HepG2 (cell line): Measurements from ENCODE around the gene GALNT1.

Experiments
- HBP1 ChIP-seq: IDR thresholded peaks from 2 replicates; pipeline ENCODE4 v1.6.1; 2016; ENCODE audit warnings: low read depth, control low read depth
- KLF13 ChIP-seq: sonication (generic); formaldehyde crosslinking; IDR thresholded peaks from 2 replicates; pipeline ENCODE4 v1.4.0; 2020; ENCODE audit warnings: mild to moderate bottlenecking, missing genetic modification reagents
- PLRG1 ChIP-seq: fragments of 450-650 bp; conservative IDR thresholded peaks from 2 replicates; pipeline ENCODE4 v1.6.1; 2016
- SP1 ChIP-seq, 2 experiments: fragments of 450-650 bp in 1 of 2; sonication (generic) in 1 of 2; formaldehyde crosslinking in 1 of 2; IDR thresholded peaks; 2 replicates each; pipeline versions ENCODE4 v1.4.0 to v1.6.1; 2016 to 2020; ENCODE audit warnings: missing genetic modification reagents in 1 of 2
- SRSF4 ChIP-seq: fragments of 200-400 bp; formaldehyde crosslinking; IDR thresholded peaks from one replicate; pipeline ENCODE4 v1.6.1; 2018; ENCODE audit warnings: mild to moderate bottlenecking, low read depth, low read length, moderate library complexity; ENCODE audit not compliant: poor library complexity, severe bottlenecking
- ZHX1 ChIP-seq: sonication (generic); formaldehyde crosslinking; IDR thresholded peaks from 2 replicates; pipeline ENCODE4 v1.8.1; 2022; ENCODE audit warnings: low read depth, mild to moderate bottlenecking, missing genetic modification reagents
- TF ChIP-seq, protein P1 (sequence below): sonication (generic); formaldehyde crosslinking; IDR thresholded peaks from 2 replicates; pipeline ENCODE4 v1.5.0; 2020; ENCODE audit warnings: mild to moderate bottlenecking, missing genetic modification reagents, moderate library complexity

DNA sequence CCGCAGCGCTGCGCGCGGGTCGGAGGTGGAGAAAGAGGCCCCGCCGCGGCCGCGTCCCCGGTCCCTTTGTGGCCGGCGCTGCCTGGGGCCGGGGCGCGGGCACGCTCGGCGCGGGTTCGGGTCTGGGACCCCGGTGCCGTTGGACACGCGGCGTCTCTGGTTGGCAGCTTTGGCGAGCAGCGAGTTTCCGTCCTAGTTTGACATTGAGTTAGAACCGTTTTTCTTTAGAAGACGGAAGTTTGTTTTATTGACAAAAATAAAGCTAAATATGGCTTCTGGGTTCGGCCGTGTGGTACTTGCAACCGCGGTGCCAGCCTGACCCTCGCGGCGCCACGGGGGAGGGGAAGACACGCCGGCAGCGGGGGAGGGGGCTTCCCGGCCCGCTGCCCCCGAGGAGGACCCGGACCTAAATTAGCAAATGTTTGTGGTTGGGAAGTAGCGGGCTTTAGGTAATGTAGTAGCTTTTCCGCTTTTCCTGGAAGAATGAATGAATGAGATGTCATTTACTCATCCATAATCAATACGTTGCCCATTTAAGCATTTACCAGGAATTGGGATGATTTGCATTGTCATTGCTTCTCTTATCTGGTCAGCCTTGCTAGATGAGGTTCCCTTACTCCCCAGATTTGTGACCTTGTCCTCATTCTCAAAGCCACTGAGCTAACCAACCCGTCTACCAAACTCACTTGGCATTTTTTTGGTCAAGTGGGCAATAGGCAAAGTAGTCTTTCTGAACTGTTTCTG, 530 bp downstream of the GALNT1 start:
- TF ChIP-seq, protein P1, sequence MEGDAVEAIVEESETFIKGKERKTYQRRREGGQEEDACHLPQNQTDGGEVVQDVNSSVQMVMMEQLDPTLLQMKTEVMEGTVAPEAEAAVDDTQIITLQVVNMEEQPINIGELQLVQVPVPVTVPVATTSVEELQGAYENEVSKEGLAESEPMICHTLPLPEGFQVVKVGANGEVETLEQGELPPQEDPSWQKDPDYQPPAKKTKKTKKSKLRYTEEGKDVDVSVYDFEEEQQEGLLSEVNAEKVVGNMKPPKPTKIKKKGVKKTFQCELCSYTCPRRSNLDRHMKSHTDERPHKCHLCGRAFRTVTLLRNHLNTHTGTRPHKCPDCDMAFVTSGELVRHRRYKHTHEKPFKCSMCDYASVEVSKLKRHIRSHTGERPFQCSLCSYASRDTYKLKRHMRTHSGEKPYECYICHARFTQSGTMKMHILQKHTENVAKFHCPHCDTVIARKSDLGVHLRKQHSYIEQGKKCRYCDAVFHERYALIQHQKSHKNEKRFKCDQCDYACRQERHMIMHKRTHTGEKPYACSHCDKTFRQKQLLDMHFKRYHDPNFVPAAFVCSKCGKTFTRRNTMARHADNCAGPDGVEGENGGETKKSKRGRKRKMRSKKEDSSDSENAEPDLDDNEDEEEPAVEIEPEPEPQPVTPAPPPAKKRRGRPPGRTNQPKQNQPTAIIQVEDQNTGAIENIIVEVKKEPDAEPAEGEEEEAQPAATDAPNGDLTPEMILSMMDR, result no peak
- TF ChIP-seq SP1 (IDR thresholded peaks at IDR 0.05) (no peak), SP1 (CRISPR knock-in tag; IDR thresholded peaks at IDR 0.05) (no peak), SRSF4 (no peak), HBP1 (no peak), KLF13 (CRISPR knock-in tag) (no peak), ZHX1 (CRISPR knock-in tag) (no peak), PLRG1 (no peak)
